Measurements from ENCODE around the gene ANKRD34A. TPM values are rescaled to one million over a fixed set of nuclear protein-coding genes. Genes with fewer than 3 reads are reported as not detected.

The ANKRD34A gene
- total and polyA plus RNA-seq, 2 of the 8 experiments (the other 6 are each of a cell fraction or from before 2014, with no cell fraction given) = 0.15 to 0.20 TPM

DNA sequence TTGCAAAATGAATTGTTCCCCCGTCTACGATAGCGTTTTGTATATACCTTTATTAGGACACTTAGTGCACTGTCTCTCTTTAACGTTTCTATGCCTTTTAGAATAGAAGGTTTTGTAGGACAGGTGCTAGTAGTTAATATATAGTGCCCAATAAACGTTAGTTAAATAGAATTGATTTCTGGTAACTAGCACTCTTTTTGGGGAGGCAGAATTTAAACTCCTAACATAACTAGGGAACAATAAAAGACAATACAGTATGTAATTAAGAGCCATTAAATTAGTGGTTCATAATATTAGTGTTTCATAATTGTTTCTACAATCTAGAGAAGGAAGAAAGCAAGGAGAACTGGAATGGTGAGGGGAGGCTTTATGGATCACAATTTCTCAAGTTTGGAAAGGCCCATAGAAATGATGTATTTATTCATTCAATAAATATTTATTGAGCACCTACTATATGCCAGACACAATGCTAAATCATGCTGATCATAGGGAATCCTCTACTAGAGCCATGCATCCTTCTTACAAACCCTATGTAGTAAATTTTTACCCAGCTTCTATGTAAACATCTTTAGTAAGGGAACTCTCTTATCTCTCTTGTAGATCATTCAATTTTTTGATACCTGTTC lies 857 bp upstream of the ANKRD34A start:
- H3K4me2 ChIP-seq (ENCODE audit: insufficient read depth in 1 of 2, low read depth in 2 of 2, low read length in 2 of 2) = peak overlapping the region; percentile 57 to 74
- ChIA-PET POLR2A (ENCODE audit: partially characterized antibody) (interaction anchor here (0.8 to 4.1 kb wide), 4 partner anchors 13 to 86 kb away, joined by 3 to 21 read pairs (median 13); partner anchors contain the start of gene RBM8A), CTCF (ENCODE audit: partially characterized antibody) (interaction anchor here (1.1 to 2.6 kb wide), 6 partner anchors 11 to 73 kb away, joined by 4 to 11 read pairs (median 4); partner anchors contain the start of gene RBM8A)
- no peaks in the 10 kb centered on the region for H3K9me3 ChIP-seq (ENCODE audit: insufficient read depth in 2 of 2, low read depth in 1 of 2, low read length in 1 of 2)
- peaks cover 0 to 14% (median 11%) of the 10 kb centered on the region in 4 experiments; a peak in 6 of 7 replicates for H3K4me1 ChIP-seq (replicated peaks in 1 of 4; ENCODE audit: control insufficient read depth in 3 of 4, insufficient read depth in 4 of 4, low read length in 3 of 4)
- H3K9ac ChIP-seq (replicated peaks in 1 of 4; ENCODE audit: extremely low read depth in 1 of 4, low read depth in 3 of 4, low read length in 3 of 4) = no peak overlapping the region
- no peak overlapping the region for H4K8ac ChIP-seq (ENCODE audit: extremely low read depth, insufficient read depth, low read length)
- H3K18ac ChIP-seq (ENCODE audit: extremely low read depth, low read length) = no peak overlapping the region
- H2BK12ac ChIP-seq (ENCODE audit: low read depth, low read length) = no peak overlapping the region
- H3K27me3 ChIP-seq (replicated peaks in 1 of 4; ENCODE audit: control insufficient read depth in 3 of 4, extremely low read depth in 1 of 4, insufficient read depth in 3 of 4, low read length in 3 of 4) = peaks cover 20 to 34% (median 33%) of the 10 kb centered on the region in 4 experiments
- no peak overlapping the region for H3K56ac ChIP-seq (replicated peaks; ENCODE audit: insufficient read length, low read depth, low read length)
- peak overlapping the region; percentile 54 to 76 (median 67); a peak in 7 of 8 replicates for H3K4me3 ChIP-seq (ENCODE audit: extremely low read depth in 1 of 4, insufficient read depth in 2 of 4, low read depth in 3 of 4, low read length in 4 of 4)
- H3K14ac ChIP-seq (ENCODE audit: insufficient read length) = no peak overlapping the region
- H3K23me2 ChIP-seq (ENCODE audit: low read depth, low read length) = peaks cover 19% of the 10 kb centered on the region
- H3K23ac ChIP-seq (ENCODE audit: insufficient read length) = no peak overlapping the region
- H4K91ac ChIP-seq (replicated peaks; ENCODE audit: insufficient read length, low read length) = no peak overlapping the region
- H4K20me1 ChIP-seq (replicated peaks in 1 of 2; ENCODE audit: control insufficient read depth in 1 of 2, insufficient read depth in 2 of 2, low read length in 2 of 2) = no peaks in the 10 kb centered on the region
- H3K79me1 ChIP-seq (ENCODE audit: low read depth, low read length) = no peaks in the 10 kb centered on the region
- H2BK15ac ChIP-seq (ENCODE audit: low read length) = no peak overlapping the region
- H2BK120ac ChIP-seq (replicated peaks; ENCODE audit: low read depth, low read length) = no peak overlapping the region
- FAIRE-seq (no peak), DNase-seq (ENCODE audit: low read depth in 1 of 2, low spot score in 2 of 2) (no peak)
- 29% methylated on average over 5 of the region's 5 CpGs; no CpG with 5 or more reads in 1 of the 2 experiments for WGBS, 2 experiments (ENCODE audit: extremely low coverage in 1 of 2, insufficient coverage in 1 of 2, insufficient read length in 1 of 2, insufficient replicate concordance in 2 of 2, low coverage in 1 of 2, low lambda C conversion rate in 2 of 2, missing lambda C conversion rate in 1 of 2)
- no peaks in the 10 kb centered on the region for H3K79me2 ChIP-seq (ENCODE audit: control insufficient read depth in 1 of 2, insufficient read depth in 2 of 2, low read length in 2 of 2)
- peak overlapping the region; percentile 72; the same call in 1 of the 2 replicates for H2AFZ ChIP-seq (ENCODE audit: low read length)
- H3K27ac ChIP-seq (ENCODE audit: low read depth, low read length) = no peak overlapping the region
- no peak overlapping the region for H4K5ac ChIP-seq (ENCODE audit: insufficient read length, low read depth, low read length)
- no peaks in the 10 kb centered on the region for H3K36me3 ChIP-seq (ENCODE audit: control insufficient read depth in 2 of 4, insufficient read depth in 4 of 4, low read length in 3 of 4)
- H2BK20ac ChIP-seq (ENCODE audit: low read length) = no peak overlapping the region
- H3K4ac ChIP-seq (replicated peaks; ENCODE audit: insufficient read length, low read depth, low read length) = no peak overlapping the region
- H2AK5ac ChIP-seq (ENCODE audit: low read depth, low read length) = no peak overlapping the region
- no peak overlapping the region for H2BK5ac ChIP-seq (ENCODE audit: low read depth, low read length)
- TF ChIP-seq KDM4A (IDR thresholded peaks at IDR 0.05; ENCODE audit: low read depth, low read length, severe bottlenecking) = no peak
- no peak for TF ChIP-seq KDM1A (IDR thresholded peaks at IDR 0.05; ENCODE audit: borderline replicate concordance, low read length)
- no peak for TF ChIP-seq HDAC2 (IDR thresholded peaks at IDR 0.05; ENCODE audit: borderline replicate concordance in 1 of 2, low read depth in 2 of 2, low read length in 2 of 2)
- no peak for TF ChIP-seq TCF12 (IDR thresholded peaks at IDR 0.05; ENCODE audit: low read depth, low read length)
- no peak for TF ChIP-seq GABPA (IDR thresholded peaks at IDR 0.05; ENCODE audit: borderline replicate concordance, insufficient read depth, low read length)
- no peak for TF ChIP-seq EZH2 (IDR thresholded peaks at IDR 0.05; ENCODE audit: low read depth, low read length, severe bottlenecking)
- TF ChIP-seq CEBPB (IDR thresholded peaks at IDR 0.05; ENCODE audit: low read depth, low read length) = no peak
- no peak for TF ChIP-seq POLR2AphosphoS5 (IDR thresholded peaks at IDR 0.05; ENCODE audit: low read depth, low read length)
- TF ChIP-seq POLR2A (IDR thresholded peaks at IDR 0.05; ENCODE audit: control extremely low read depth in 1 of 2, low read depth in 2 of 2, low read length in 2 of 2) = no peak
- TF ChIP-seq RFX5 (IDR thresholded peaks at IDR 0.05; ENCODE audit: borderline replicate concordance, low read depth, low read length) = no peak
- TF ChIP-seq ZNF274 (IDR thresholded peaks at IDR 0.05; ENCODE audit: borderline replicate concordance, extremely low read depth, low read length) = no peak

All from H1 (cell line).